Small intestine (tissue), 7 donors: Measurements from ENCODE around the gene CATSPER1. TPM values are rescaled to one million over a fixed set of nuclear protein-coding genes. Genes with fewer than 3 reads are reported as not detected.
"Not testable (repeated sequence)": the region's sequence is repeated elsewhere in the genome, so short reads cannot be mapped to it uniquely, and the experiment has no call there.

Experiments used
- DNase-seq, 2 donors: peaks; one replicate each; pipeline versions ENCODE4 v3.0.0 to v3.0.0-alpha.2; 2013
- FAIRE-seq: peaks from 2 replicates; lab custom pipeline; 2012; peaks lifted over from hg19 to GRCh38; lab: Jason Lieb, UNC
- H3K27ac ChIP-seq, 3 donors: one replicate each; pipeline ENCODE4 v1.5.1; 2013; ENCODE audit warnings: low read length in 2 of 3, mild to moderate bottlenecking in 2 of 3, control low read depth in 1 of 3, inconsistent platforms in 1 of 3, low read depth in 1 of 3, moderate library complexity in 1 of 3
- H3K27me3 ChIP-seq, 3 donors: one replicate each; pipeline ENCODE4 v1.6.1; 2013; ENCODE audit warnings: low read length in 3 of 3, inconsistent platforms in 1 of 3; ENCODE audit not compliant: control insufficient read depth in 3 of 3, insufficient read depth in 3 of 3
- H3K36me3 ChIP-seq, 3 donors: one replicate each; pipeline ENCODE4 v1.6.1; 2013; ENCODE audit warnings: low read length in 3 of 3, inconsistent platforms in 1 of 3, low read depth in 1 of 3, mild to moderate bottlenecking in 1 of 3, moderate library complexity in 1 of 3; ENCODE audit not compliant: control insufficient read depth in 3 of 3, insufficient read depth in 2 of 3
- H3K4me1 ChIP-seq, 3 donors: one replicate each; pipeline ENCODE4 v1.6.1; 2013; ENCODE audit warnings: low read length in 2 of 3, inconsistent platforms in 1 of 3, low read depth in 1 of 3, mild to moderate bottlenecking in 1 of 3, moderate library complexity in 1 of 3; ENCODE audit not compliant: control insufficient read depth in 3 of 3, insufficient read depth in 2 of 3
- H3K4me3 ChIP-seq, 3 donors: one replicate each; pipeline ENCODE4 v1.5.1; 2013; ENCODE audit warnings: low read length in 3 of 3, control low read depth in 1 of 3, inconsistent platforms in 1 of 3, low read depth in 1 of 3, mild to moderate bottlenecking in 1 of 3, moderate library complexity in 1 of 3
- H3K9me3 ChIP-seq, 2 donors: one replicate each; pipeline ENCODE4 v1.6.1; 2013; ENCODE audit warnings: low read depth in 1 of 2, low read length in 1 of 2; ENCODE audit not compliant: control insufficient read depth in 2 of 2, insufficient read depth in 1 of 2
- WGBS, 3 donors: extraction: QIAGEN DNeasy Blood & Tissue Kit; methylation state at CpG; one replicate each; pipeline ENCODE4 v1.1.7; 2013; 5-methylcytosine and 5-hydroxymethylcytosine counted together
- polyA plus RNA-seq, 4 donors: library from polyadenylated mRNA; stranded (reverse) in 3 of 4; unstranded in 1 of 4; fragments of 200-250 nt in 3 of 4; fragments of 120-200 nt in 1 of 4; gene quantifications; one replicate each; pipeline versions ENCODE4 v1.2.1 to v1.2.3, GENCODE V29; 2013
- donor health status: healthy with polysubstance abuse.
- donor health status: control.
- donor health status: control.
- donor health status: Bipolar disorder and iron deficiency.
- donor health status: healthy.

The CATSPER1 gene
- polyA plus RNA-seq, 4 donors, result 0.04 TPM; not detected in 3

DNA sequence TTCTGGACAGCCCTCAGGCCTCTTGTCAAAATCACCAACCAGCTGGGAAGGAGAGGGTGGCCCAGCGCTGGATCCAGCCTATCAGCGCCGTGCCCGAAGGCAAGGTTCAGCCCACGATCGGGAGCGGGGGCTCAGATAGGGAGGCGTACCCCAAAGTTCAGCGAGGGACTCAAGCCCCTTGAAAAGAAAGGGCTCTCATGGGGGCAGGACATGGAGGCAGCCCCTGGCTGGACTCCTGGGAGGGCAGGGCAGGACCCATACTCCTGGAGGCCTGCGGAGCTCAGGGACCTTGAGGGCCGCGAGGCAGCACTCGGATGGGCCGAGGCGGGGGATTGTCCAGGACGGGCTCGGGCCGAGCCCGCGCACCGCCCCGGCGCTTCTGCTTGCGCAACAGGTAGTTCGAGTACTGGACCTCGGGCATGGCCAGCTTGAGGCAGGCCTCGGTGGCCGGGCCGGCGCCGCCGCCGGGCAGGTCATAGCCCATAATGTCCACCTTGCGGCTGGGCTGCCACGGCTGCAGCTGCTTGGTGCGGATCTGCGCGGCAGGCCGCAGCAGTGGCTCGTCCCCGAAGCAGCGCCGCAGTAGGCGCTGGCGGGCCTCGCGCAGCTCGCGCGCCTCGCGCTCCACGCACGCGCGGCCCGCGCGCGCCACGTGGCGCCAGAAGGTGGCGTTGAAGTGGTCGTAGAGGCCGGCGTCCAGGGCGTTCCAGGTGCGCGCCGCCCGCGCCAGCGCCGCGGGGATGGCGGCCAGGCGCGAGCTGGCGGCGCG lies 16.1 kb upstream of the CATSPER1 start:
- peaks cover 0 to 6% (median 0%) of the 10 kb centered on the region in 3 donors for H3K27me3 ChIP-seq
- no peak overlapping the region for H3K4me3 ChIP-seq
- H3K36me3 ChIP-seq, result no peaks in the 10 kb centered on the region
- peaks cover 0 to under 1% of the 10 kb centered on the region in 2 donors for H3K9me3 ChIP-seq
- no peak for FAIRE-seq
- 96% methylated on average over 70 to 81 of the region's 81 CpGs for WGBS, 3 donors
- DNase-seq, result no peak
- peaks cover 0 to 6% (median 0%) of the 10 kb centered on the region in 3 donors for H3K4me1 ChIP-seq
- no peak overlapping the region for H3K27ac ChIP-seq

DNA sequence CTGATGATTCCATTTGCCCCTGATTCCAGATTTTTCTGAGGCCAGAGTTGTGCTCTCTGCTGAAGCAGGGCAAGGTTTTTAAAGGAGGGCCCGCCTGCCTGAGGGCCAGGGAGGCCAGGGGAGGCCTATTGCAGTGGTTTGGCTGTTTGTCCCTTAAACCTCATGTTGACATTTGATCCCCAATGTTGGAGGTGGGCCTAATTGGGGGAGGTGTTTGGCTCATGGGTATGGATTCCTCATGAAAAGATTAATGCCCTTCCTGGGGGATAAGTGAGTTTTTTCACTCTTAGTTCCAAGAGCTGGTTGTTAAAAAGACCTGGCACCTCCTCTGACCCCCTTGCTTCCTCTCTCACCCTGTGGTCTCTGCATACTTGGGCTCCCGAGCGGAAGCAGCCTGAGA lies 13.5 kb upstream of the CATSPER1 start:
- DNase-seq (no peak), FAIRE-seq (no peak)
- peaks cover 0 to 4% (median 0%) of the 10 kb centered on the region in 3 donors for H3K27me3 ChIP-seq
- no peak overlapping the region for H3K27ac ChIP-seq
- H3K9me3 ChIP-seq, result peaks cover 0 to 11% of the 10 kb centered on the region in 2 donors
- no peaks in the 10 kb centered on the region for H3K36me3 ChIP-seq
- H3K4me1 ChIP-seq, result no peaks in the 10 kb centered on the region
- 83 to 91% (median 85%) methylated on average over 3 of the region's 3 CpGs for WGBS, 3 donors
- no peak overlapping the region for H3K4me3 ChIP-seq

DNA sequence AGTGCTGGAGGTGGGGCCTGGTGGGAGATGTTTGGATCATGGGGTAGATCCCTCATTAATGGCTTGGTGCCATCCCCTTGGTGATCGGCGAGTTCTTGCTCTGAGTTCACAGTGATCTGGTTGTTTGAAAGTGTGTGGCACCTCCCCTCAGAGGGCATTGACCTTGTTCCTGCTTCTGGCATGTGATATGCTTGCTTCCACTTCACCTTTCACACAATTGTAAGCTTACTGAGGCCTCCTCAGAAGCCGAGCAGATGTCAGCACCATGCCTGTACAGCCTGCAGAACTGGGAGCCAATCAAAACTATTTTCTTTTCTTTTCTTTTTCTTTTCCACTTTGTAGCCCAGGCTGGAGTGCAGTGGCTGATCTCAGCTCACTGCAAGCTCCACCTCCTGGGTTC lies 11.0 kb upstream of the CATSPER1 start:
- H3K4me3 ChIP-seq, result no peak overlapping the region
- H3K9me3 ChIP-seq, result peaks cover 0 to 11% of the 10 kb centered on the region in 2 donors
- H3K27me3 ChIP-seq, result no peaks in the 10 kb centered on the region
- FAIRE-seq, result no peak
- no peak overlapping the region for H3K27ac ChIP-seq
- no peaks in the 10 kb centered on the region for H3K36me3 ChIP-seq
- 77 to 89% (median 87%) methylated on average over 3 of the region's 3 CpGs for WGBS, 3 donors
- no peaks in the 10 kb centered on the region for H3K4me1 ChIP-seq
- no peak for DNase-seq

DNA sequence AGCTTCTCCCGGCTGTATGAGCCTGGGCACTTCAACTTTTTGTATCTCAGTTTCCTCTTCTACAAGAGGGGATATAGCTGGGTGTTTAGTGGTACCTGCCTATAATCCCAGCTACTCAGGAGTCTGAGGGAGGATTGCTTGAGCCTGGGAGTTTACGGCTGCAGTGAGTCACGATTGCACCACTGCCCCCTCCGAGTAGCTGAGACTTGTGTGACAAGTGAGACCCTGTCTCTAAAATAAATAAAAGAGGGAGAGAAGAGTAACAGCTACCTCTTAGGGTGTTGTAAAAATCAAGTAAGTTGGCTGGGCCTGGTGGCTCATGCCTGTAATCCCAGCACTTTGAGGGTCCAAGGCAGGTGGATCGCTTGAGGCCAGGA lies 10.0 kb upstream of the CATSPER1 start:
- WGBS, 3 donors, result 66 to 88% (median 71%) methylated on average over 5 of the region's 5 CpGs
- DNase-seq (no peak), FAIRE-seq (no peak)
- Histone ChIP-seq H3K27me3 (no peaks in the 10 kb centered on the region), H3K9me3 (peaks cover 0 to 11% of the 10 kb centered on the region in 2 donors), H3K27ac (no peak overlapping the region), H3K36me3 (no peaks in the 10 kb centered on the region), H3K4me3 (no peak overlapping the region), H3K4me1 (no peaks in the 10 kb centered on the region)

DNA sequence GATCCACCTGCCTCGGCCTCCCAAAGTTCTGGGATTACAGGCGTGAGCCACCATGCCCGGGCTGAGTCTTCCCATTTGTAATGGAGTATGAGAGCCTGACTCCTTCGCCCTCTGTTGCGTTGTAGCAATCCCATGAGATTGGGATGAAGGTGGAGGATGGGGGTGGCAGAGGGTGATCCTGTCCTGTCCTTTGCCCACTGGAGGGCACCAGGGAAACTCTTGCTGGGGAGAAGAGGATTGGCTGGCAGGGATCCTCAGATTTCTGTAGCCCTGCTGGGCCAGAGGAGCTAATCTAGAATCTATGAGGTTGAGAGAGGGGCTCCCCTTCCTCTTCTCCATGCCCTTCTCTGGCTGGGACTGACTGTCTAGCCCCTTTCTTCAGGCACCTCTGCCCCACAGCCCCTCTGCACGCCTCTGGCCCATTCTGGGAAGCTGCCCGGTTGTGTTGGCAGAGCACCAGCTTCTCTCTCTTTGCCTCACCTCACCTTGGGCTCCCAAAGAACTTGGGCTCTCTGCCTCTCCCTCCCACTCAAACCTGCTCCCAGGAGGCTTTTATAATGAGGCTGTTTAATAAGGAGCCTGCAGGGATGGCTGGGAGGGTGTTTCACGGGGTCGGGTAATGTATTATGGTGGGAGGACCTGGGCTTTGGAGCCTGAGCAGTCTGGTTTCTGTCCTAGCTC lies 9.5 kb upstream of the CATSPER1 start:
- Histone ChIP-seq H3K27me3 (no peaks in the 10 kb centered on the region), H3K9me3 (peaks cover 0 to 11% of the 10 kb centered on the region in 2 donors), H3K36me3 (no peaks in the 10 kb centered on the region), H3K4me3 (no peak overlapping the region), H3K27ac (no peak overlapping the region), H3K4me1 (no peaks in the 10 kb centered on the region)
- FAIRE-seq (no peak), DNase-seq (no peak)
- WGBS, 3 donors, result 58 to 77% (median 63%) methylated on average over 9 of the region's 9 CpGs

DNA sequence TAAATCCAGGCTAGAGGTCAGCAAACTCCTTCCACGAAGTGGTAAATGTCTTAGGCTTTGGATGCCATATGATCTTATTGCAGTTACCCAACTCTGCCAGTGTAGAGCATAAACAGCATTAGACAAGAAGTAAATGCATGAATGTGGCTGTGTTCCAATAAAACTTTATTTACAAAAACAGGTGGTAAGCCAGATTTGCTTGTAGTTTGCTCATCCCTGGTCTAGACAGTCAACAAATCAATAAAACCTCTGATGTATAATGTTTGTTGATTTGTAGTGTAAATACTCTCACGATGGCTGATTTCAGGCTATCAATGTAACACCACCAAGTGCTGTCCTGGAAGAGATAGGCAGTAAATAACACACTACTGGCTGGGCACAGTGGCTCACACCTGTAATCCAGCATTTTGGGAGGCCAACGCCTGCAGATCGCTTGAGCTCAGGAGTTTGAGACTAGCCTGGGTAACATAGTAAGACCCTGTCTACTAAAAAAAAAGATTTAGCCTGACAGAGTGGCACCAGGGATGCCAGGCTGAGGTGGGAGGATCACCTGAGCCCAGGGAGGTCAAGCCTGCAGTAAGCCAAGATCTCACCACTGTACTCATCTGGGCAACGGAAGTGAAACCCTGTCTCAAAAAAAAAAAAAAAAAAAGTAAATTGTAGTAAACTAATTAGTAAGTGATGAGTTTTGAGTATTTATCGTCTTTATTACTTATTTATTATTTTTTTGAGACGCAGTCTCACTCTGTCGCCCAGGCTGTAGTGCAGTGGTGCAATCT lies 6.9 kb upstream of the CATSPER1 start:
- DNase-seq (no peak), FAIRE-seq (no peak)
- Histone ChIP-seq H3K9me3 (peaks cover 0 to 11% of the 10 kb centered on the region in 2 donors), H3K4me1 (no peaks in the 10 kb centered on the region), H3K4me3 (no peak overlapping the region), H3K27ac (no peak overlapping the region), H3K27me3 (no peaks in the 10 kb centered on the region), H3K36me3 (no peaks in the 10 kb centered on the region)
- 76 to 82% (median 79%) methylated on average over 8 of the region's 8 CpGs for WGBS, 3 donors

DNA sequence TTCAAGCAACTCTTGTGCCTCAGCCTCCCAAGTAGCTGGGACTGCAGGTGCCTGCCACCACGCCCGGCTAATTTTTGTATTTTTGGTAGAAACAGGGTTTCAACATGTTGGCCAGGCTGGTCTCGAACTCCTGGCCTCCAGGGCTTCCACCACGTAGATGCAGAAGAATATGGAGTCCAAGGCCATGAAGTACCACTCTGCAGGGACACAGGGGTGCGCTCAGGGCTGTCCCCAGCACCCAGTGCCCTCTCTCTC lies 3.2 kb downstream of the CATSPER1 start:
- H3K27ac ChIP-seq, H3K4me1 ChIP-seq, H3K4me3 ChIP-seq, DNase-seq, H3K36me3 ChIP-seq, H3K9me3 ChIP-seq, FAIRE-seq: not testable (repeated sequence)
- peaks cover 0 to 15% (median 0%) of the 10 kb centered on the region in 3 donors for H3K27me3 ChIP-seq
- 48 to 84% (median 57%) methylated on average over 4 to 5 of the region's 5 CpGs for WGBS, 3 donors

DNA sequence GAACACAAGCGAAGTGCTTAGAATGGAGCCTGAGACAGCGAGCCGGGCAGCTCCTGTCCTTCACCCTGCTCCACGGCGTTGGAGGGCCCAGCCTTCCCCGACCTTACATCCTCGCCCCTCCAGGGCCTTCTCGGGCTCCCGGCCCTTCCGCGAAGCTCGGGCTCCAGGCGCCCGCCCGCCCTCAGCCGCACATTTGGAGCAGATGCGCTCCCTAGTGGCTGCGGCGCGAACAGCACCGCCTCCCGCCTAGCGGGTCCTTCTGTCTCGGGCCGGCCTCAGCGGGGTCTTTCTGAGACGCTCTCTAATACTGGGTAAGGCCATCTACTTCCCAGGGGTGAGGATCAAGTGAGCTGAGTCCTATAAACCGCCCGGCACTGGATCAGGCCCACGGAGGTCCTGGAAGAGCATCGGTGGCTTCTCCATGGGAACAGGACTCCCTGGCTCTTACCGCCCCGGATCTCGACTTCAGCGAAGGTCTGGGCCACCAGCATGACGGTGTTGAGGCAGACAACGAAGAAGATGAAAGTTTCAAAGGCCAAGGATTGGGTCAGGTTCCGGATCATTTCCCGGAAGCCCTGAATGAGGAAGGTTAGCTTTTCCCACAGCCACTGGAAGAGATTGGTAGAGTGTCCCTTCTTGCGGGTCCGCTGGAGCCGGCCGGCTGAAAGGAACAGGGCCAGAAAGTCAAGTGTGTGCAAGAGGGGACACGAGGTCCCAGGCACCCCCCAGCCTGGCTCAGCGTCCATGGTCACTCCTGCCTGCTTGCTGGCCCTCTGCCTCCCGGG lies 3.7 kb downstream of the CATSPER1 start:
- FAIRE-seq (no peak), DNase-seq (peak; percentile 47 to 78)
- Histone ChIP-seq H3K9me3 (no peaks in the 10 kb centered on the region), H3K27ac (no peak overlapping the region), H3K4me3 (no peak overlapping the region), H3K4me1 (no peaks in the 10 kb centered on the region), H3K27me3 (peaks cover 0 to 15% (median 0%) of the 10 kb centered on the region in 3 donors), H3K36me3 (no peaks in the 10 kb centered on the region)
- 15 to 20% (median 19%) methylated on average over 46 of the region's 46 CpGs for WGBS, 3 donors
